NCI-H526 (cell line): ENCODE measurements around the gene PRICKLE4.
"Not testable (repeated sequence)": the region's sequence is repeated elsewhere in the genome, so short reads cannot be mapped to it uniquely, and the experiment has no call there.

Experiments used
- DNase-seq, 2 experiments: peaks; one replicate each; lab custom pipeline; 2025; lab: John Stamatoyannopoulos, UW

Gene PRICKLE4

GRCh38 chr6:41744236-41744787 is 36.3 kb upstream of the PRICKLE4 start:
- DNase-seq, result no peak

- no peak for DNase-seq
Observed at GRCh38 chr6:41746107-41746506, 34.5 kb upstream of the PRICKLE4 start.

- no peak for DNase-seq
Observed at GRCh38 chr6:41747256-41748101, 33.1 kb upstream of the PRICKLE4 start, which contains the start of gene PGC. Gene PGC (minus strand): TSS chr6:41747397. CDS start chr6:41747334, 63 bp downstream.

- no peak for DNase-seq
Observed at GRCh38 chr6:41748102-41748477, 32.5 kb upstream of the PRICKLE4 start.

GRCh38 chr6:41748542-41748941 is 32.0 kb upstream of the PRICKLE4 start:
- no peak for DNase-seq

GRCh38 chr6:41750374-41750773 is 30.2 kb upstream of the PRICKLE4 start:
- no peak for DNase-seq

- DNase-seq, result no peak
Observed at GRCh38 chr6:41755895-41756294, 24.7 kb upstream of the PRICKLE4 start.

GRCh38 chr6:41756354-41756753 is 24.2 kb upstream of the PRICKLE4 start:
- no peak for DNase-seq

GRCh38 chr6:41757271-41757670 is 23.3 kb upstream of the PRICKLE4 start:
- no peak for DNase-seq

- no peak for DNase-seq
Observed at GRCh38 chr6:41757931-41758640, 22.5 kb upstream of the PRICKLE4 start.

- no peak for DNase-seq
Observed at GRCh38 chr6:41758641-41759035, 21.9 kb upstream of the PRICKLE4 start.

- no peak for DNase-seq
Observed at GRCh38 chr6:41759106-41759904, 21.3 kb upstream of the PRICKLE4 start.

GRCh38 chr6:41759905-41760579 is 20.5 kb upstream of the PRICKLE4 start:
- DNase-seq, result no peak

GRCh38 chr6:41763470-41763869 is 17.1 kb upstream of the PRICKLE4 start:
- DNase-seq, result no peak

GRCh38 chr6:41766043-41766664 is 14.4 kb upstream of the PRICKLE4 start:
- not testable (repeated sequence) for DNase-seq

GRCh38 chr6:41767112-41767833 is 13.3 kb upstream of the PRICKLE4 start:
- DNase-seq, result no peak

GRCh38 chr6:41768545-41769308 is 11.9 kb upstream of the PRICKLE4 start:
- no peak for DNase-seq

- DNase-seq, result no peak
Observed at GRCh38 chr6:41769376-41769775, 11.2 kb upstream of the PRICKLE4 start.

GRCh38 chr6:41770381-41771057 is 10.1 kb upstream of the PRICKLE4 start:
- no peak for DNase-seq
